ENCODE results near the gene COPG2. TPM values are rescaled to one million over a fixed set of nuclear protein-coding genes. Genes with fewer than 3 reads are reported as not detected.

The COPG2 gene
- total and polyA plus RNA-seq, 2 of the 13 experiments (the other 11 are each of a cell fraction or from before 2014, with no cell fraction given): 14.1 to 17.7 TPM

- TF ChIP-seq GATA4 (IDR thresholded peaks at IDR 0.05; ENCODE audit: borderline replicate concordance, low read depth): no peak
- no peak for TF ChIP-seq TP53 (CRISPR knock-in tag; conservative IDR thresholded peaks at IDR 0.05)
- TF ChIP-seq ZNF710 (CRISPR knock-in tag; IDR thresholded peaks at IDR 0.05; ENCODE audit: borderline replicate concordance): no peak
- TF ChIP-seq ZNF20 (CRISPR knock-in tag; IDR thresholded peaks at IDR 0.05): no peak
- TF ChIP-seq ZNF782 (CRISPR knock-in tag; IDR thresholded peaks at IDR 0.05; ENCODE audit: borderline replicate concordance): peak; percentile 54; the same call in 1 of the 2 replicates
- no peak for TF ChIP-seq RAD51 (IDR thresholded peaks at IDR 0.05; ENCODE audit: borderline replicate concordance)
- TF ChIP-seq ETV5 (CRISPR knock-in tag; IDR thresholded peaks at IDR 0.05; ENCODE audit: borderline replicate concordance): no peak; the same call in 1 of the 2 replicates
- no peak for TF ChIP-seq ZNF468 (CRISPR knock-in tag; IDR thresholded peaks at IDR 0.05)
- TF ChIP-seq, protein P1, sequence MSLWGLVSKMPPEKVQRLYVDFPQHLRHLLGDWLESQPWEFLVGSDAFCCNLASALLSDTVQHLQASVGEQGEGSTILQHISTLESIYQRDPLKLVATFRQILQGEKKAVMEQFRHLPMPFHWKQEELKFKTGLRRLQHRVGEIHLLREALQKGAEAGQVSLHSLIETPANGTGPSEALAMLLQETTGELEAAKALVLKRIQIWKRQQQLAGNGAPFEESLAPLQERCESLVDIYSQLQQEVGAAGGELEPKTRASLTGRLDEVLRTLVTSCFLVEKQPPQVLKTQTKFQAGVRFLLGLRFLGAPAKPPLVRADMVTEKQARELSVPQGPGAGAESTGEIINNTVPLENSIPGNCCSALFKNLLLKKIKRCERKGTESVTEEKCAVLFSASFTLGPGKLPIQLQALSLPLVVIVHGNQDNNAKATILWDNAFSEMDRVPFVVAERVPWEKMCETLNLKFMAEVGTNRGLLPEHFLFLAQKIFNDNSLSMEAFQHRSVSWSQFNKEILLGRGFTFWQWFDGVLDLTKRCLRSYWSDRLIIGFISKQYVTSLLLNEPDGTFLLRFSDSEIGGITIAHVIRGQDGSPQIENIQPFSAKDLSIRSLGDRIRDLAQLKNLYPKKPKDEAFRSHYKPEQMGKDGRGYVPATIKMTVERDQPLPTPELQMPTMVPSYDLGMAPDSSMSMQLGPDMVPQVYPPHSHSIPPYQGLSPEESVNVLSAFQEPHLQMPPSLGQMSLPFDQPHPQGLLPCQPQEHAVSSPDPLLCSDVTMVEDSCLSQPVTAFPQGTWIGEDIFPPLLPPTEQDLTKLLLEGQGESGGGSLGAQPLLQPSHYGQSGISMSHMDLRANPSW (CRISPR knock-in tag; IDR thresholded peaks at IDR 0.05; ENCODE audit: borderline replicate concordance): no peak
- no peak for TF ChIP-seq TCF12 (IDR thresholded peaks at IDR 0.05)
- TF ChIP-seq TCF12 (CRISPR knock-in tag; IDR thresholded peaks at IDR 0.05): no peak
- peak; percentile 40; the same call in 1 of the 2 replicates for TF ChIP-seq FOXK1 (CRISPR knock-in tag; IDR thresholded peaks at IDR 0.05; ENCODE audit: borderline replicate concordance, low read depth)
- TF ChIP-seq, protein P2, sequence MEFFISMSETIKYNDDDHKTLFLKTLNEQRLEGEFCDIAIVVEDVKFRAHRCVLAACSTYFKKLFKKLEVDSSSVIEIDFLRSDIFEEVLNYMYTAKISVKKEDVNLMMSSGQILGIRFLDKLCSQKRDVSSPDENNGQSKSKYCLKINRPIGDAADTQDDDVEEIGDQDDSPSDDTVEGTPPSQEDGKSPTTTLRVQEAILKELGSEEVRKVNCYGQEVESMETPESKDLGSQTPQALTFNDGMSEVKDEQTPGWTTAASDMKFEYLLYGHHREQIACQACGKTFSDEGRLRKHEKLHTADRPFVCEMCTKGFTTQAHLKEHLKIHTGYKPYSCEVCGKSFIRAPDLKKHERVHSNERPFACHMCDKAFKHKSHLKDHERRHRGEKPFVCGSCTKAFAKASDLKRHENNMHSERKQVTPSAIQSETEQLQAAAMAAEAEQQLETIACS (CRISPR knock-in tag; IDR thresholded peaks at IDR 0.05): no peak
- TF ChIP-seq ZNF329 (CRISPR knock-in tag; IDR thresholded peaks at IDR 0.05; ENCODE audit: low read depth): peak; percentile 38; the same call in 1 of the 2 replicates
- TF ChIP-seq, protein P3, sequence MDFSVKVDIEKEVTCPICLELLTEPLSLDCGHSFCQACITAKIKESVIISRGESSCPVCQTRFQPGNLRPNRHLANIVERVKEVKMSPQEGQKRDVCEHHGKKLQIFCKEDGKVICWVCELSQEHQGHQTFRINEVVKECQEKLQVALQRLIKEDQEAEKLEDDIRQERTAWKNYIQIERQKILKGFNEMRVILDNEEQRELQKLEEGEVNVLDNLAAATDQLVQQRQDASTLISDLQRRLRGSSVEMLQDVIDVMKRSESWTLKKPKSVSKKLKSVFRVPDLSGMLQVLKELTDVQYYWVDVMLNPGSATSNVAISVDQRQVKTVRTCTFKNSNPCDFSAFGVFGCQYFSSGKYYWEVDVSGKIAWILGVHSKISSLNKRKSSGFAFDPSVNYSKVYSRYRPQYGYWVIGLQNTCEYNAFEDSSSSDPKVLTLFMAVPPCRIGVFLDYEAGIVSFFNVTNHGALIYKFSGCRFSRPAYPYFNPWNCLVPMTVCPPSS (IDR thresholded peaks at IDR 0.05): no peak
- peak; percentile 59; the same call in 1 of the 2 replicates for TF ChIP-seq CEBPG (CRISPR knock-in tag; IDR thresholded peaks at IDR 0.05)
- TF ChIP-seq RFX3 (CRISPR knock-in tag; IDR thresholded peaks at IDR 0.05): no peak
- TF ChIP-seq RBM39 (IDR thresholded peaks at IDR 0.05; ENCODE audit: low read depth, low read length, poor library complexity, severe bottlenecking): no peak
- TF ChIP-seq, protein P4, sequence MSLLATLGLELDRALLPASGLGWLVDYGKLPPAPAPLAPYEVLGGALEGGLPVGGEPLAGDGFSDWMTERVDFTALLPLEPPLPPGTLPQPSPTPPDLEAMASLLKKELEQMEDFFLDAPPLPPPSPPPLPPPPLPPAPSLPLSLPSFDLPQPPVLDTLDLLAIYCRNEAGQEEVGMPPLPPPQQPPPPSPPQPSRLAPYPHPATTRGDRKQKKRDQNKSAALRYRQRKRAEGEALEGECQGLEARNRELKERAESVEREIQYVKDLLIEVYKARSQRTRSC (CRISPR knock-in tag; IDR thresholded peaks at IDR 0.05; ENCODE audit: low read depth): no peak
- TF ChIP-seq ZNF501 (CRISPR knock-in tag; IDR thresholded peaks at IDR 0.05): peak; percentile 84
These were observed 182.2 kb downstream of the COPG2 start (continued) for GRCh38 chr7:130486114-130486953.
